Fibroblast of lung (primary cell): ENCODE measurements around the gene C15orf39. TPM values are rescaled to one million over a fixed set of nuclear protein-coding genes. Genes with fewer than 3 reads are reported as not detected.
"Not testable (repeated sequence)": the region's sequence is repeated elsewhere in the genome, so short reads cannot be mapped to it uniquely, and the experiment has no call there.

Experiments used
- DNase-seq, 2 donors: peaks; one replicate each; pipeline versions ENCODE4 v3.0.0 to v3.0.0-alpha.2; 2010; ENCODE audit warnings: low read depth in 2 of 2
- H2AFZ ChIP-seq: 2 replicates; pipeline ENCODE4 v1.5.1; 2012; ENCODE audit warnings: low read length, control low read depth, inconsistent platforms
- H3K27ac ChIP-seq: 2 replicates; pipeline ENCODE4 v1.5.1; 2011; ENCODE audit warnings: low read length, control low read depth; ENCODE audit not compliant: insufficient read depth
- H3K27me3 ChIP-seq: 2 replicates; pipeline ENCODE4 v1.5.1; 2011; ENCODE audit warnings: mild to moderate bottlenecking, low read length; ENCODE audit not compliant: control insufficient read depth, insufficient read depth
- H3K36me3 ChIP-seq: 2 replicates; pipeline ENCODE4 v1.5.1; 2011; ENCODE audit warnings: low read length; ENCODE audit not compliant: control insufficient read depth, insufficient read depth
- H3K4me1 ChIP-seq: 2 replicates; pipeline ENCODE4 v1.5.1; 2011; ENCODE audit warnings: low read length; ENCODE audit not compliant: control insufficient read depth, insufficient read depth; ENCODE audit errors: extremely low read depth
- H3K4me2 ChIP-seq: 2 replicates; pipeline ENCODE4 v1.5.1; 2011; ENCODE audit warnings: low read length, control low read depth; ENCODE audit not compliant: insufficient read depth; ENCODE audit errors: extremely low read depth
- H3K4me3 ChIP-seq, 4 experiments: fragments of 200-600 bp in 1 of 4; sonication (generic) in 1 of 4; replicated peaks in 1 of 4; 2 replicates each; pipeline ENCODE4 v1.5.1; 2011 to 2016; ENCODE audit warnings: low read length in 4 of 4, low read depth in 3 of 4, mild to moderate bottlenecking in 3 of 4, control low read depth in 2 of 4, inconsistent platforms in 1 of 4, mixed read lengths in 1 of 4; ENCODE audit not compliant: insufficient read depth in 1 of 4; ENCODE audit errors: control extremely low read depth in 1 of 4
- H3K79me2 ChIP-seq: 2 replicates; pipeline ENCODE4 v1.5.1; 2012; ENCODE audit warnings: mild to moderate bottlenecking, low read length, inconsistent platforms; ENCODE audit not compliant: control insufficient read depth, insufficient read depth
- H3K9ac ChIP-seq: 2 replicates; pipeline ENCODE4 v1.5.1; 2011; ENCODE audit warnings: mild to moderate bottlenecking, low read length, control low read depth; ENCODE audit not compliant: insufficient read depth
- H3K9me3 ChIP-seq: 2 replicates; pipeline ENCODE4 v1.5.1; 2012; ENCODE audit warnings: low read depth, low read length; ENCODE audit not compliant: control insufficient read depth, insufficient read depth
- H4K20me1 ChIP-seq: 2 replicates; pipeline ENCODE4 v1.5.1; 2011; ENCODE audit warnings: low read length; ENCODE audit not compliant: control insufficient read depth, insufficient read depth; ENCODE audit errors: extremely low read depth
- EZH2 ChIP-seq: IDR thresholded peaks from 2 replicates; pipeline ENCODE4 v1.5.1; 2012; ENCODE audit warnings: low read length, control low read depth, mild to moderate bottlenecking; ENCODE audit errors: missing control alignments
- polyA plus RNA-seq, 2 donors: library from polyadenylated mRNA; depleted of rRNA in 1 of 2; stranded (reverse) in 1 of 2; unstranded in 1 of 2; fragments of >200 nt; gene quantifications; 2 replicates each; pipeline ENCODE4 v1.2.1, GENCODE V29; 2011 to 2012; ENCODE audit warnings: missing spikeins in 1 of 2
- total RNA-seq: library from RNA; depleted of rRNA; stranded (reverse); fragments of >200 nt; gene quantifications from 2 replicates; pipeline ENCODE4 v1.2.1, GENCODE V29; 2014
- TF ChIP-seq, protein P1 (sequence below), 2 donors: IDR thresholded peaks in 1 of 2; conservative IDR thresholded peaks in 1 of 2; 1 replicate in 1 of 2; 2 replicates in 1 of 2; pipeline ENCODE4 v1.5.1; 2011 to 2012; ENCODE audit warnings: low read length in 2 of 2, control low read depth in 1 of 2, inconsistent platforms in 1 of 2, low read depth in 1 of 2, mild to moderate bottlenecking in 1 of 2

C15orf39 gene
- total and polyA plus RNA-seq, 2 donors (not counting 1 experiment from before 2014, with no cell fraction given) = 1.7 to 2.3 TPM

DNA sequence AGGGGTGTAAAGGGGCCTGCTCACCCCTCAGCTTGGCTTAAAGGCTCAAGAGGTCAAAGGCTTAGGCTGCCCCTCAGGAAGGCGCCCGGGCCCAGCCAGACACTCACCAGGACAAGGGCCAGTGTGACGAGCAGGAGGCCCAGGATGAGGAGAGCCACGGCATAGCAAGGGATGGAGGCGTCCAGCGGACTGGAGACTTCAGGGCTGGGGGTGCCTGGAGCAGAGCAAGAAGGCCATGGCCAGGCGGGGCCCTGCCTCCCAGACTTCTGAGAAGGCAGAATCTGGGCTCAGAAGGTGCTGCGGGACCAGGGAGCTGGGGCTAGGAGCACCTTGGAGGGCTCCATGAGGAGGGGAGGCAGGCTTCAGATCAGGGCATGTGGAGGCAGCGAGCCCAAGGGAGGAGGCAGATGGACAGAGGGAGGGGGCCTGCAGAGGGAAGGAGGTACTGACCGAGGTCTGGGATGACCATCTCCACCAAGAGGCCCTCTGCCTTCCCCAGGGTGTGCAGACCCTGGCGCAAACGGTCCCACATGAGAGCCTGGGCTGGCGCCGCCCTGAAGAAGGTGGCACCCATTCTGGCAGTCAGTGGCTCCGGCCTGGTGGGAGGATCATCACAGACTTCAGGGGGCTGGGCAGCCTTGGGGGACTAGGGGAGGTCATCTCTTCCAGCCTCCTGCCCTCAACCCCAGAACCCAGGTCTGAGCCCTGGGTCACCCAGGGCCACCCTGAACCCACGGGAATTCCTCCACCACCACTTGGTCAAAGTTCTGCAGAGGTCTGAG is 24.5 kb downstream of the C15orf39 start:
- no peaks in the 10 kb centered on the region for H3K9me3 ChIP-seq
- no peak overlapping the region for H3K9ac ChIP-seq
- no peak for TF ChIP-seq EZH2
- TF ChIP-seq, protein P1, sequence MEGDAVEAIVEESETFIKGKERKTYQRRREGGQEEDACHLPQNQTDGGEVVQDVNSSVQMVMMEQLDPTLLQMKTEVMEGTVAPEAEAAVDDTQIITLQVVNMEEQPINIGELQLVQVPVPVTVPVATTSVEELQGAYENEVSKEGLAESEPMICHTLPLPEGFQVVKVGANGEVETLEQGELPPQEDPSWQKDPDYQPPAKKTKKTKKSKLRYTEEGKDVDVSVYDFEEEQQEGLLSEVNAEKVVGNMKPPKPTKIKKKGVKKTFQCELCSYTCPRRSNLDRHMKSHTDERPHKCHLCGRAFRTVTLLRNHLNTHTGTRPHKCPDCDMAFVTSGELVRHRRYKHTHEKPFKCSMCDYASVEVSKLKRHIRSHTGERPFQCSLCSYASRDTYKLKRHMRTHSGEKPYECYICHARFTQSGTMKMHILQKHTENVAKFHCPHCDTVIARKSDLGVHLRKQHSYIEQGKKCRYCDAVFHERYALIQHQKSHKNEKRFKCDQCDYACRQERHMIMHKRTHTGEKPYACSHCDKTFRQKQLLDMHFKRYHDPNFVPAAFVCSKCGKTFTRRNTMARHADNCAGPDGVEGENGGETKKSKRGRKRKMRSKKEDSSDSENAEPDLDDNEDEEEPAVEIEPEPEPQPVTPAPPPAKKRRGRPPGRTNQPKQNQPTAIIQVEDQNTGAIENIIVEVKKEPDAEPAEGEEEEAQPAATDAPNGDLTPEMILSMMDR (conservative IDR thresholded peaks at IDR 0.05 in 1 of 2, IDR thresholded peaks at IDR 0.05 in 1 of 2; ENCODE audit: low read depth in 1 of 2, low read length in 2 of 2) = no peak
- H3K4me3 ChIP-seq = no peak overlapping the region
- no peaks in the 10 kb centered on the region for H4K20me1 ChIP-seq
- H3K36me3 ChIP-seq = no peaks in the 10 kb centered on the region
- no peaks in the 10 kb centered on the region for H3K4me1 ChIP-seq
- no peak overlapping the region for H2AFZ ChIP-seq
- no peak overlapping the region for H3K27ac ChIP-seq
- no peak for DNase-seq
- H3K79me2 ChIP-seq = no peaks in the 10 kb centered on the region
- no peak overlapping the region for H3K4me2 ChIP-seq
- H3K27me3 ChIP-seq = peaks cover 7% of the 10 kb centered on the region

DNA sequence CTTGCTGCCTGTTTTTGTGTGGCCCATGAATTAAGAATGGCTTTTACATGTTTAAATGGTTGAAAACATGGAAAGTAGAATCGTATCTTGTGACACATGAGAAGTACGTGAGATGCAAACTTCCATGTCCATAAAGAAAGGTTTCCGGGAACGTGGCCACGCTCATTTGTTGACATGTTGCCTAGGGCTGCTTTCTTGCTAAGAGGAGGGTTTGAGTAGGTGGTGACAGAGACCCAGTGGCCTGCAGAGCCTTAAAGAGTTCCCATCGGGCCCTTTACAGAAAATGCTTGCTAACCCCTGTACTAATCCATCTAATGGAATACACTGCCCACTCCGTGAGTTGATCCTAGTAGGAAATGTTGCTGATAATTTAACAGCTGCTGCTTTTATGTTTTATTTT is 25.4 kb downstream of the C15orf39 start:
- H4K20me1 ChIP-seq, H3K79me2 ChIP-seq, H3K9ac ChIP-seq, H3K9me3 ChIP-seq, H2AFZ ChIP-seq, H3K27ac ChIP-seq, H3K27me3 ChIP-seq, H3K4me2 ChIP-seq, DNase-seq, H3K4me3 ChIP-seq, H3K36me3 ChIP-seq, H3K4me1 ChIP-seq: not testable (repeated sequence)

DNA sequence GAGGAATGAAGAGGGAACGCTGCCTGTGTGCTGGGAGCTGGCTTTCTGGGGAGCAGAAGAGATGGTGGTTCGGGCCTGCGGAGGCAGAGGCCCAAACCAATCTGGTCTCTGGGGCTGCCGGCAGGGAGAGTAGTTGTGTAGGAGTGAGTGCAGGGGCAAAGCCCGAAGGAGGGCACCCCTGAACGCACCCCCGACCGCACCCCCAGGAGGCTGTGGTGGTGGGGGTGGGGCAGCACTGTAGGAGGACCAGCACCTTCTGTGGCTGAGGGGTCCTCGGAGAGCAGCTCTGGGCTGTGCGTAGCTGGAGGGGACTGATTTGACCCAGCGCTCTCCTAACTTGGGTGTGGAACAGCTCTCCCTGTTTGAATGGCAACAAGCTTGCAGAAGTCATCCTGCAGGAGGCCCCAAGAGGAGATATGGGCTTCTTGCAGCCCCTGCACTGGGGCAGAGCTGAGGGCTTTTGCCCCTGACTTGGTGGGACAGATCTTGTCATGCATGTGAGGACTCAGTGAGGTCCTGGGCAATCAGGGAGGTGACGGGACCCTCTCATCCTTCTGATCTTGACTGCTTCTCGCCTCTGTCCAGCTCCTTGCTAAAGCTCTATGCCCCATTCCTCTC is 26.1 kb downstream of the C15orf39 start:
- no peak overlapping the region for H3K27ac ChIP-seq
- H3K4me1 ChIP-seq = no peaks in the 10 kb centered on the region
- DNase-seq = no peak
- H3K9ac ChIP-seq = no peak overlapping the region
- TF ChIP-seq EZH2 = no peak
- H2AFZ ChIP-seq = no peak overlapping the region
- peaks cover 7% of the 10 kb centered on the region for H3K27me3 ChIP-seq
- no peak overlapping the region for H3K4me3 ChIP-seq
- no peaks in the 10 kb centered on the region for H3K79me2 ChIP-seq
- no peak overlapping the region for H3K4me2 ChIP-seq
- no peaks in the 10 kb centered on the region for H3K36me3 ChIP-seq
- H4K20me1 ChIP-seq = no peaks in the 10 kb centered on the region
- H3K9me3 ChIP-seq = no peaks in the 10 kb centered on the region

DNA sequence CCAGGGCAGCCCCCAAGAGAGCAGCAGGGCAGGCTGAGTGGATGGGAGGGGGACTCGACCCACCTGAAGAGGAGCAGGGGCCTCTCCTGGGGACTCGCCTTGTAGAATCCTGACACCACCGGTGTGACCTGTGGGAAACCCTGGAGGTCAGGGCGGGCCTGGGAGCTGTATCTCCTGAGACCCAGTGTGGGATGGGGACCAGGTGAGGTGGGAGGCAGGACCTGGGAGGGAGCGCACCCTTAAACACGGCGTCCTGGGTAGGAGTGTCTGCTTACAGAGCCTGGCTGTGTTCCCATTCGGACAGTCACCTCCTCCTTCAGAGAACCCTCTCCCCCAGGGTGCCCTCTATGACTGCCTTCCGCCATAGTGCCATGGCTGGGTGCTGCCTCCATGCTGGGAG is 27.1 kb downstream of the C15orf39 start:
- Histone ChIP-seq H2AFZ (no peak overlapping the region), H3K79me2 (no peaks in the 10 kb centered on the region), H3K36me3 (no peaks in the 10 kb centered on the region), H3K4me2 (no peak overlapping the region), H3K27ac (no peak overlapping the region), H3K9ac (no peak overlapping the region), H3K9me3 (no peaks in the 10 kb centered on the region), H3K4me3 (no peak overlapping the region), H3K4me1 (no peaks in the 10 kb centered on the region), H3K27me3 (peaks cover 15% of the 10 kb centered on the region), H4K20me1 (no peaks in the 10 kb centered on the region)
- TF ChIP-seq, protein P1 (conservative IDR thresholded peaks at IDR 0.05 in 1 of 2, IDR thresholded peaks at IDR 0.05 in 1 of 2; ENCODE audit: low read depth in 1 of 2, low read length in 2 of 2) = no peak
- no peak for TF ChIP-seq EZH2
- no peak for DNase-seq
